Adrenal gland (tissue), 12 donors: ENCODE measurements around the gene SLC35E2B. TPM values are rescaled to one million over a fixed set of nuclear protein-coding genes. Genes with fewer than 3 reads are reported as not detected.

Experiments
- DNase-seq, 7 donors: peaks; one replicate each; pipeline ENCODE4 v3.0.0-alpha.2; 2019 to 2020
- H3K27ac ChIP-seq, 5 donors: fragments of 200-600 bp; sonication (generic) in 4 of 5; 1 replicate in 3 of 5; 2 replicates in 2 of 5; pipeline versions ENCODE4 v1.5.1 to v1.8.0; 2016 to 2020; ENCODE audit warnings: mild to moderate bottlenecking in 1 of 5
- H3K27me3 ChIP-seq: fragments of 200-600 bp; 2 replicates; pipeline ENCODE4 v1.8.0; 2021
- H3K36me3 ChIP-seq, 2 donors: fragments of 200-600 bp; replicated peaks in 1 of 2; 1 replicate in 1 of 2; 2 replicates in 1 of 2; pipeline versions ENCODE4 v1.5.1 to v1.8.0; 2018 to 2022
- H3K4me1 ChIP-seq, 2 donors: fragments of 200-600 bp; replicated peaks in 1 of 2; 1 replicate in 1 of 2; 2 replicates in 1 of 2; pipeline versions ENCODE4 v1.5.1 to v1.8.0; 2018 to 2021
- H3K4me3 ChIP-seq, 4 donors: fragments of 200-600 bp; sonication (generic) in 3 of 4; one replicate each; pipeline ENCODE4 v1.5.1; 2016 to 2018
- H3K9me3 ChIP-seq, 3 donors: fragments of 200-600 bp; sonication (generic) in 1 of 3; replicated peaks in 1 of 3; 1 replicate in 2 of 3; 2 replicates in 1 of 3; pipeline versions ENCODE4 v1.5.1 to v1.8.0; 2016 to 2021
- POLR2A ChIP-seq, 2 donors: fragments of 450-650 bp; IDR thresholded peaks; one replicate each; pipeline ENCODE4 v1.6.1; 2017; ENCODE audit warnings: antibody characterized with exemption in 2 of 2, mild to moderate bottlenecking in 2 of 2, moderate library complexity in 1 of 2
- WGBS, 4 donors: extraction: QIAGEN DNeasy Blood & Tissue Kit in 2 of 4; methylation state at CpG; one replicate each; pipeline versions ENCODE4 v1.1.5 to v1.1.7; 2013 to 2017; 5-methylcytosine and 5-hydroxymethylcytosine counted together
- intact Hi-C, 2 donors: fragments of 100-400 bp; cut with DNase I; formaldehyde crosslinking; loops; one replicate each; pipeline versions ENCODE4 v1.14.1 to v1.15.0; 2022 to 2023
- polyA plus RNA-seq, 3 donors: library from polyadenylated mRNA; stranded (reverse); fragments of 200-250 nt in 2 of 3; fragments of 350-450 nt in 1 of 3; fragmentation: Illumina TruSeq in 1 of 3; extraction: RNeasy Lipid Tissue Mini Kit (QIAGEN cat#74804) in 1 of 3; gene quantifications; one replicate each; pipeline ENCODE4 v1.2.3, GENCODE V29; 2013 to 2014
- total RNA-seq, 9 donors: library from RNA; depleted of rRNA in 4 of 9; stranded (reverse); fragments of >200 nt in 4 of 9; fragments of 120-200 nt in 1 of 9; fragmentation: NEBNext Ultra II Directional in 1 of 9; extraction: Animal tissue kit (Norgen Biotek cat#: 25700) in 1 of 9; gene quantifications; one replicate each; pipeline versions ENCODE4 v1.1.0 to v1.2.4, GENCODE V29; 2013 to 2023
- TF ChIP-seq, protein P1 (sequence below), 6 experiments: fragments of 450-650 bp in 4 of 6; fragments of 200-600 bp in 2 of 6; sonication (generic) in 1 of 6; IDR thresholded peaks; 1 replicate in 5 of 6; 2 replicates in 1 of 6; pipeline versions ENCODE4 v1.5.1 to v1.8.0; 2016 to 2021; ENCODE audit warnings: antibody characterized with exemption in 6 of 6, mild to moderate bottlenecking in 2 of 6, moderate library complexity in 1 of 6
- donor health status: healthy with polysubstance abuse.
- donor health status: Bipolar disorder and iron deficiency.
- donor health status: DM: yes; HTN: yes; CAD: no.
- donor health status: DM: no; HTN: no; CAD: no.
- donor health status: DM: no; HTN: no; CAD: no.
- donor health status: DM: yes; HTN: yes; CAD: no.

Gene SLC35E2B
- total and polyA plus RNA-seq, 12 donors, result 11.2 to 89.5 (median 48.3) TPM

DNA sequence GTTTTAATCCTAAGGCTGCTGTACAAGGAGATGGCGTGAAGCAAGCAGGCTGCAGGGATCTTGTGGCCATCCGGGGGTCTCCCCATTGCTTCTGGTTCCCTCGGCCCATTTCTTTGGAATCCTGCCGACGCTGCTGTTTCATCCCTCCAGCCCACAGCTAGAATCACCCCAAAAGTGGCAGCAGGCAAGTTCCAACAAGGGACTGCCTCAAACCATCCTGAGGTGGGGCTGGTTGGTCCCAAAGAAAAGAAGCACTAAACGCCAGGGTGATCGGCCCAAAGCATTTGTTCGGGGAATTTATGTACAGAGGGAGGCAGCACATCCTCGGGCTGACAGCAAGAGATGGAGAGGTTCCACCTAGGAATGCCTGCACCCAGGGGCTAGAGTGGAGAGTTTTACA lies 81.8 kb downstream of the SLC35E2B start:
- 53 to 74% (median 62%) methylated on average over 4 to 9 of the region's 9 CpGs for WGBS, 4 donors

GRCh38 chr1:1609822-1610485 lies 82.6 kb downstream of the SLC35E2B start:
- TF ChIP-seq POLR2A (IDR thresholded peaks at IDR 0.05), result no peak
- TF ChIP-seq, protein P1, sequence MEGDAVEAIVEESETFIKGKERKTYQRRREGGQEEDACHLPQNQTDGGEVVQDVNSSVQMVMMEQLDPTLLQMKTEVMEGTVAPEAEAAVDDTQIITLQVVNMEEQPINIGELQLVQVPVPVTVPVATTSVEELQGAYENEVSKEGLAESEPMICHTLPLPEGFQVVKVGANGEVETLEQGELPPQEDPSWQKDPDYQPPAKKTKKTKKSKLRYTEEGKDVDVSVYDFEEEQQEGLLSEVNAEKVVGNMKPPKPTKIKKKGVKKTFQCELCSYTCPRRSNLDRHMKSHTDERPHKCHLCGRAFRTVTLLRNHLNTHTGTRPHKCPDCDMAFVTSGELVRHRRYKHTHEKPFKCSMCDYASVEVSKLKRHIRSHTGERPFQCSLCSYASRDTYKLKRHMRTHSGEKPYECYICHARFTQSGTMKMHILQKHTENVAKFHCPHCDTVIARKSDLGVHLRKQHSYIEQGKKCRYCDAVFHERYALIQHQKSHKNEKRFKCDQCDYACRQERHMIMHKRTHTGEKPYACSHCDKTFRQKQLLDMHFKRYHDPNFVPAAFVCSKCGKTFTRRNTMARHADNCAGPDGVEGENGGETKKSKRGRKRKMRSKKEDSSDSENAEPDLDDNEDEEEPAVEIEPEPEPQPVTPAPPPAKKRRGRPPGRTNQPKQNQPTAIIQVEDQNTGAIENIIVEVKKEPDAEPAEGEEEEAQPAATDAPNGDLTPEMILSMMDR (IDR thresholded peaks at IDR 0.05), result no peak
- peak in 1 of 7 donors; percentile 5 for DNase-seq

More for the DNA sequence above, 81.8 kb downstream of the SLC35E2B start:
- intact Hi-C loops, result no loop called here
- no peaks in the 10 kb centered on the region for H3K36me3 ChIP-seq
- no peaks in the 10 kb centered on the region for H3K27me3 ChIP-seq
- TF ChIP-seq POLR2A (IDR thresholded peaks at IDR 0.05), result no peak
- TF ChIP-seq, protein P1 (IDR thresholded peaks at IDR 0.05), result no peak
- H3K4me3 ChIP-seq, result no peak overlapping the region
- peaks cover 15 to 29% of the 10 kb centered on the region in 2 donors for H3K4me1 ChIP-seq
- no peaks in the 10 kb centered on the region for H3K9me3 ChIP-seq
- H3K27ac ChIP-seq, result peak overlapping the region in 4 of 5 donors; percentile 39 to 81 (median 62)
- peak in 1 of 7 donors; percentile 15 for DNase-seq

More at GRCh38 chr1:1609822-1610485, 82.6 kb downstream of the SLC35E2B start:
- Histone ChIP-seq H3K27me3 (no peaks in the 10 kb centered on the region), H3K36me3 (no peaks in the 10 kb centered on the region), H3K27ac (no peak overlapping the region), H3K9me3 (no peaks in the 10 kb centered on the region), H3K4me1 (peaks cover 15 to 29% of the 10 kb centered on the region in 2 donors), H3K4me3 (no peak overlapping the region)
- 66 to 74% (median 72%) methylated on average over 8 to 12 of the region's 12 CpGs for WGBS, 4 donors
- intact Hi-C loops, result no loop called here

Other genes with a start within 250 kb of the SLC35E2B start
- 1 to 10 TPM in 2 of 9 donors, under 1 TPM in 4, not detected in 3; under 0.01 to 1.4 (median 0.52) TPM for gene ATAD3C, start 243.1 kb downstream of the SLC35E2B start, total RNA-seq
- 1 to 10 TPM in 1 of 3 donors, under 1 TPM in 2; 0.09 to 1.2 (median 0.72) TPM for gene ATAD3C, start 243.1 kb downstream of the SLC35E2B start, polyA plus RNA-seq
- gene ATAD3B, start 221.0 kb downstream of the SLC35E2B start, total RNA-seq, result 10 to 100 TPM in 6 of 9 donors, 1 to 10 TPM in 3; 6.3 to 30.3 (median 11.2) TPM
- 100 to 1,000 TPM in 1 of 3 donors, 10 to 100 TPM in 1, 1 to 10 TPM in 1; 5.3 to 109 (median 48.4) TPM for gene ATAD3B, start 221.0 kb downstream of the SLC35E2B start, polyA plus RNA-seq
- 10 to 100 TPM; 16.9 to 46.3 (median 29.0) TPM for gene ATAD3A, start 180.6 kb downstream of the SLC35E2B start, total RNA-seq
- 10 to 100 TPM in 2 of 3 donors, 1 to 10 TPM in 1; 7.8 to 40.7 (median 25.1) TPM for gene ATAD3A, start 180.6 kb downstream of the SLC35E2B start, polyA plus RNA-seq
- 1 to 10 TPM in 8 of 9 donors, under 1 TPM in 1; 0.95 to 7.0 (median 3.9) TPM for gene TMEM240, start 152.2 kb downstream of the SLC35E2B start, total RNA-seq
- 10 to 100 TPM in 1 of 3 donors, 1 to 10 TPM in 1, not detected in 1; 5.5 to 12.4 TPM for gene TMEM240, start 152.2 kb downstream of the SLC35E2B start, polyA plus RNA-seq
- gene SSU72, start 117.9 kb downstream of the SLC35E2B start, total RNA-seq, result 100 to 1,000 TPM in 5 of 9 donors, 10 to 100 TPM in 4; 50.1 to 219 (median 107) TPM
- gene SSU72, start 117.9 kb downstream of the SLC35E2B start, polyA plus RNA-seq, result 100 to 1,000 TPM in 2 of 3 donors, 10 to 100 TPM in 1; 84.2 to 132 (median 108) TPM
- gene FNDC10, start 92.7 kb downstream of the SLC35E2B start, total RNA-seq, result 10 to 100 TPM in 8 of 9 donors, 1 to 10 TPM in 1; 9.4 to 73.6 (median 33.7) TPM
- gene FNDC10, start 92.7 kb downstream of the SLC35E2B start, polyA plus RNA-seq, result 10 to 100 TPM in 2 of 3 donors, 1 to 10 TPM in 1; 2.0 to 40.1 (median 39.7) TPM
- 100 to 1,000 TPM in 2 of 9 donors, 10 to 100 TPM in 7; 25.5 to 158 (median 85.3) TPM for gene MIB2, start 77.3 kb downstream of the SLC35E2B start, total RNA-seq
- 100 to 1,000 TPM in 2 of 3 donors, 1 to 10 TPM in 1; 1.3 to 608 (median 224) TPM for gene MIB2, start 77.3 kb downstream of the SLC35E2B start, polyA plus RNA-seq
- gene MMP23B, start 60.6 kb downstream of the SLC35E2B start, total RNA-seq, result 10 to 100 TPM in 3 of 9 donors, 1 to 10 TPM in 6; 1.6 to 21.5 (median 7.8) TPM
- gene MMP23B, start 60.6 kb downstream of the SLC35E2B start, polyA plus RNA-seq, result 10 to 100 TPM in 1 of 3 donors, 1 to 10 TPM in 1, not detected in 1; 9.8 to 28.0 TPM
- gene CDK11B, start 33.8 kb downstream of the SLC35E2B start, total RNA-seq, result 10 to 100 TPM in 8 of 9 donors, 1 to 10 TPM in 1; 8.8 to 23.6 (median 16.7) TPM
- 10 to 100 TPM; 26.5 to 65.4 (median 43.6) TPM for gene CDK11B, start 33.8 kb downstream of the SLC35E2B start, polyA plus RNA-seq
- 10 to 100 TPM in 7 of 9 donors, 1 to 10 TPM in 2; 2.1 to 44.2 (median 18.7) TPM for gene CDK11A, start 31.6 kb upstream of the SLC35E2B start, total RNA-seq
- 100 to 1,000 TPM in 1 of 3 donors, 10 to 100 TPM in 2; 15.8 to 302 (median 95.8) TPM for gene CDK11A, start 31.6 kb upstream of the SLC35E2B start, polyA plus RNA-seq
- 100 to 1,000 TPM in 8 of 9 donors, 10 to 100 TPM in 1; 66.2 to 195 (median 170) TPM for gene NADK, start 85.7 kb upstream of the SLC35E2B start, total RNA-seq
- gene NADK, start 85.7 kb upstream of the SLC35E2B start, polyA plus RNA-seq, result 100 to 1,000 TPM in 2 of 3 donors, 10 to 100 TPM in 1; 73.0 to 150 (median 102) TPM
- 100 to 1,000 TPM in 8 of 9 donors, 10 to 100 TPM in 1; 79.6 to 331 (median 172) TPM for gene GNB1, start 198.3 kb upstream of the SLC35E2B start, total RNA-seq
- 100 to 1,000 TPM in 1 of 3 donors, 10 to 100 TPM in 2; 81.7 to 482 (median 84.8) TPM for gene GNB1, start 198.3 kb upstream of the SLC35E2B start, polyA plus RNA-seq
- under 1 TPM in 4 of 9 donors, not detected in 5; 0.17 to 0.61 (median 0.35) TPM for gene CALML6, start 222.5 kb upstream of the SLC35E2B start, total RNA-seq
- gene CALML6, start 222.5 kb upstream of the SLC35E2B start, polyA plus RNA-seq, result 1 to 10 TPM in 2 of 3 donors, not detected in 1; 3.2 to 4.7 TPM
- gene TMEM52, start 226.5 kb upstream of the SLC35E2B start, total RNA-seq, result 10 to 100 TPM in 8 of 9 donors, 1 to 10 TPM in 1; 7.0 to 95.4 (median 58.8) TPM
- 10 to 100 TPM; 20.9 to 94.0 (median 64.7) TPM for gene TMEM52, start 226.5 kb upstream of the SLC35E2B start, polyA plus RNA-seq